RWPE1 (cell line): ENCODE measurements around the gene TTLL9.

Experiments used
- CTCF ChIA-PET: fragments of 350-600 bp; sonication (Branson Sonifier 250); formaldehyde crosslinking; extraction: SDS; loops from one replicate; lab custom pipeline; 2021; lab: Yijun Ruan, JAX
- POLR2A ChIA-PET: fragments of 400-600 bp; formaldehyde crosslinking; extraction: SDS; loops from one replicate; lab custom pipeline; 2020; ENCODE audit warnings: antibody characterized with exemption; ENCODE audit not compliant: low non-redundant PET; lab: Yijun Ruan, JAX
- DNase-seq: peaks from one replicate; pipeline ENCODE4 v3.0.0; 2012; ENCODE audit warnings: low spot score
- H3K27ac ChIP-seq: fragments of 450-650 bp; 2 replicates; pipeline ENCODE4 v1.5.1; 2017
- CTCF ChIP-seq: fragments of 450-650 bp; conservative IDR thresholded peaks from 2 replicates; pipeline ENCODE4 v1.5.1; 2017; ENCODE audit warnings: low read depth, mild to moderate bottlenecking

The TTLL9 gene

GRCh38 chr20:31939661-31940060 lies 69.2 kb downstream of the TTLL9 start:
- no peak overlapping the region for H3K27ac ChIP-seq
- ChIA-PET POLR2A (no interaction called here), CTCF (interaction anchor here (0.7 to 2.7 kb wide), 3 partner anchors 13 to 217 kb away, joined by 4 to 9 read pairs (median 5); partner anchors contain the start of gene PDRG1)

GRCh38 chr20:31943052-31943471 lies 72.6 kb downstream of the TTLL9 start:
- no peak overlapping the region for H3K27ac ChIP-seq
- ChIA-PET POLR2A (interaction anchor here (0.9 kb wide), 1 partner anchor 63 kb away, joined by 3 read pairs; no protein-coding TSS in a partner anchor), CTCF (interaction anchor here (0.6 to 1.2 kb wide), 4 partner anchors 9 to 93 kb away, joined by 3 to 4 read pairs (median 3); partner anchors contain the start of gene PDRG1)
- no peak for DNase-seq
- no peak for TF ChIP-seq CTCF

More at GRCh38 chr20:31939661-31940060, 69.2 kb downstream of the TTLL9 start:
- no peak for DNase-seq
- no peak for TF ChIP-seq CTCF

- no peak for TF ChIP-seq CTCF
- ChIA-PET CTCF (no interaction called here), POLR2A (no interaction called here)
- H3K27ac ChIP-seq: 0 out of 2 replicates have a peak overlapping the region, but pooled peaks have one; percentile 0
- DNase-seq: no peak
These were observed 74.9 kb downstream of the TTLL9 start for GRCh38 chr20:31945319-31945718.

- DNase-seq: no peak
- ChIA-PET POLR2A (no interaction called here), CTCF (no interaction called here)
- H3K27ac ChIP-seq: no peak overlapping the region
- TF ChIP-seq CTCF: no peak
These were observed 75.4 kb downstream of the TTLL9 start for GRCh38 chr20:31945785-31946184.

- no peak overlapping the region for H3K27ac ChIP-seq
- CTCF ChIA-PET: interaction anchor here (0.7 to 1.3 kb wide), 3 partner anchors 38 to 125 kb away, joined by 3 to 5 read pairs (median 4); no protein-coding TSS in a partner anchor
- POLR2A ChIA-PET: no interaction called here
- TF ChIP-seq CTCF: no peak
- no peak for DNase-seq
These were observed 77.6 kb downstream of the TTLL9 start for GRCh38 chr20:31948008-31948407.

- no peak for DNase-seq
- H3K27ac ChIP-seq: no peak overlapping the region
- CTCF ChIA-PET: interaction anchor here (1.0 to 3.7 kb wide), 6 partner anchors 31 to 127 kb away, joined by 3 to 73 read pairs (median 4); no protein-coding TSS in a partner anchor
- no peak for TF ChIP-seq CTCF
- POLR2A ChIA-PET: interaction anchor here (1.1 kb wide), 1 partner anchor 9 kb away, joined by 3 read pairs; no protein-coding TSS in a partner anchor
These were observed 79.6 kb downstream of the TTLL9 start for GRCh38 chr20:31949877-31950646.
